HG03135 (cell line): ENCODE data around the gene TMEM179.

ENCODE experiments used
- ATAC-seq: cut with Tn5 transposase; IDR thresholded peaks from one replicate; pipeline ENCODE4 v1.9.1; 2021; ENCODE audit warnings: mild to moderate bottlenecking, moderate library complexity; ENCODE audit not compliant: unreplicated experiment

The TMEM179 gene

GRCh38 chr14:104547310-104547997 is 57.1 kb downstream of the TMEM179 start:
- no peak for ATAC-seq

- no peak for ATAC-seq
Measured at GRCh38 chr14:104546591-104547309, 57.8 kb downstream of the TMEM179 start.

- no peak for ATAC-seq
Measured at GRCh38 chr14:104545942-104546501, 58.5 kb downstream of the TMEM179 start.

- no peak for ATAC-seq
Measured at GRCh38 chr14:104545151-104545941, 59.2 kb downstream of the TMEM179 start.

GRCh38 chr14:104544362-104544961 is 60.1 kb downstream of the TMEM179 start:
- ATAC-seq = no peak

DNA sequence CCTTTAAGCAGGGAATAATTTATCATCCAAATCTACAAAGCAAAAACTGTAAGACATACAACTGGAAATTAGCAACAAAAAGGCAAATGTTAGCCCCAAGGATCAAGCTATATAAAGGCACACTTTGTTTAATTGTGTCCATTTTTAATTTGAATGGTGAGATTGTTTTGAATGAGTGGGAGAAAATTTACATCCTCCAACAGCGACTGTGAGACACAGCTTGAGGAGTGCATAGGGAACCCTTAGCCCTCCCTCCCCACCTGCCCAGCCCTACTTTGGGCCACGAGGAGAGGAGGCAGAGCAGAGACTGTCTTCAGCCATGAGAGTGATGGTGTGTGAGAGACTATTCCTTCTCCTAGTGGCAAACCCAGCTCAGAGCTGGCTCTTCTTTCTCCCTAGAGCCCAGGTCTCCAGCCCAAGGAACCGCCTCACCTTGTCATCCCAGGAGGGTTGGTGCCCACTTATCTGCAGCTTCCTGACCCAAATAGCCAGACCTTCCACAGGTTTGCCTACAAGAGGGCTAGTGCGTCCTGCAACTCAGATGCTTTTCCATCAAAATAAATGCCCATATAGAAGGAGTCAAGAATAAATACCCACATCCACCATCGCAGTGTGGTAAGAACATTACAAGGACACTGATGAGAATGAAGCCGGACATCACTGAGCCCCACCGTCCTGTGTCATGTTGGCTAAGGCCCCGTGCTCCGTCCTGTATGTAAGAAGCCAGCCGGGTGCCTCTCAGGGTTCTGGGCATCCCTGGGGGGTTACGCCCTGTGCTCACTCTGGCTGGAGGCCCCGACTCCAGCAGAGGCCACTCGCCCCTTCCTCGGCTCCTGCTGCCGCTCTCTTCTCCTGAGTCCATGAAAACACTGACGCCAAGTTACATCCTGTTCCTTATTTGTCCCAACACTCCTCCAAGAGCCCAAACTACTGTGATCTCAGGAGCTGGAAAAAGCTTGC is 61.4 kb downstream of the TMEM179 start:
- ATAC-seq = no peak

DNA sequence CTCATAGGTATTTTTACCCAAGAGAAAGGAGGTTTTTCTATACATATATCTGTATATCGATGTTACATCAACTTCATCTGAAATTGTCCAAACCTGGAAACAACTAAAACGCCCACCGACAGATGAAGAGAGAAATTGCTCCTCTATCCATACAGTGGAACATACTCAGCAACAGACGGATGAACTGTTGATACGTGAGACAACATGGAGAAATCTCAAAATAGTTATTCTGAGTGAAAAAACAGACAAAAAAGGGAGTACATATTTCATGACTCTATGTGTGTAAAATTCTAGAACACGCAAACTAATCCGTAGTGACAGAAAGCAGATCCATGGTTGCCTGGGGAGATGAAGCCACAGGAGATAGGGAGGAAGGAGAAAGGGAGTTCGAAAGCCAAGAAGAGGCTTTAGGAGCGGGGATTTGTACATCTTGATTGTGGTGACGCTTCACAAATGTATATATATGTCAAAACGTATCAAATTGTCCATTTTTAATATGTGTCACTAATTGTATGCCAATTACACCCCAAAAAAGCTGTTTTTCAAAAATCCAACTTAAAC is 62.6 kb downstream of the TMEM179 start:
- no peak for ATAC-seq
